ENCODE data around the gene GRIK1. TPM values are rescaled to one million over a fixed set of nuclear protein-coding genes. Genes with fewer than 3 reads are reported as not detected.

The GRIK1 gene
- total RNA-seq, 2 experiments from 2014 or later = not detected

GRCh38 chr21:29775462-29775861 lies 164.3 kb downstream of the GRIK1 start:
- no peak overlapping the region for H3K4me3 Mint-ChIP-seq
- ChIA-PET CTCF (no interaction called here), POLR2A (no interaction called here)
- no peaks in the 10 kb centered on the region for H3K27me3 Mint-ChIP-seq
- H3K36me3 Mint-ChIP-seq (ENCODE audit: low read depth) = no peaks in the 10 kb centered on the region
- H3K27ac Mint-ChIP-seq = no peak overlapping the region
- DNase-seq = no peak
- no peaks in the 10 kb centered on the region for H3K9me3 Mint-ChIP-seq
- no peaks in the 10 kb centered on the region for H3K4me1 Mint-ChIP-seq

- DNase-seq = no peak
- Mint-ChIP-seq H3K4me3 (no peak overlapping the region), H3K36me3 (ENCODE audit: low read depth) (no peaks in the 10 kb centered on the region), H3K27me3 (no peaks in the 10 kb centered on the region), H3K9me3 (no peaks in the 10 kb centered on the region), H3K27ac (no peak overlapping the region), H3K4me1 (no peaks in the 10 kb centered on the region)
- CTCF ChIA-PET = no interaction called here
- POLR2A ChIA-PET = no interaction called here
These were observed 168.2 kb downstream of the GRIK1 start for GRCh38 chr21:29771491-29772066.

GRCh38 chr21:29763674-29764073 lies 176.1 kb downstream of the GRIK1 start:
- H3K4me3 Mint-ChIP-seq = no peak overlapping the region
- ChIA-PET CTCF (no interaction called here), POLR2A (no interaction called here)

GRCh38 chr21:29762570-29763082 lies 177.2 kb downstream of the GRIK1 start:
- H3K27ac Mint-ChIP-seq = no peak overlapping the region
- CTCF ChIA-PET = no interaction called here
- H3K4me1 Mint-ChIP-seq = no peaks in the 10 kb centered on the region
- no peaks in the 10 kb centered on the region for H3K27me3 Mint-ChIP-seq
- no peaks in the 10 kb centered on the region for H3K36me3 Mint-ChIP-seq (ENCODE audit: low read depth)
- POLR2A ChIA-PET = no interaction called here
- no peak overlapping the region for H3K4me3 Mint-ChIP-seq
- H3K9me3 Mint-ChIP-seq = no peaks in the 10 kb centered on the region
- no peak for DNase-seq

More at GRCh38 chr21:29763674-29764073, 176.1 kb downstream of the GRIK1 start:
- no peaks in the 10 kb centered on the region for H3K9me3 Mint-ChIP-seq
- no peaks in the 10 kb centered on the region for H3K4me1 Mint-ChIP-seq
- DNase-seq = no peak
- no peaks in the 10 kb centered on the region for H3K36me3 Mint-ChIP-seq (ENCODE audit: low read depth)
- H3K27ac Mint-ChIP-seq = no peak overlapping the region
- no peaks in the 10 kb centered on the region for H3K27me3 Mint-ChIP-seq

GRCh38 chr21:29753216-29753615 lies 186.6 kb downstream of the GRIK1 start:
- no peaks in the 10 kb centered on the region for H3K4me1 Mint-ChIP-seq

GRCh38 chr21:29751473-29752185 lies 188.2 kb downstream of the GRIK1 start:
- Mint-ChIP-seq H3K27me3 (no peaks in the 10 kb centered on the region), H3K36me3 (ENCODE audit: low read depth) (no peaks in the 10 kb centered on the region), H3K4me3 (no peak overlapping the region), H3K27ac (no peak overlapping the region), H3K4me1 (no peaks in the 10 kb centered on the region), H3K9me3 (peaks cover 3% of the 10 kb centered on the region)
- POLR2A ChIA-PET = no interaction called here
- DNase-seq = no peak
- CTCF ChIA-PET = no interaction called here

More at GRCh38 chr21:29753216-29753615, 186.6 kb downstream of the GRIK1 start:
- DNase-seq = no peak
- ChIA-PET CTCF (no interaction called here), POLR2A (no interaction called here)
- no peaks in the 10 kb centered on the region for H3K36me3 Mint-ChIP-seq (ENCODE audit: low read depth)
- H3K27ac Mint-ChIP-seq = no peak overlapping the region
- H3K27me3 Mint-ChIP-seq = no peaks in the 10 kb centered on the region
- H3K9me3 Mint-ChIP-seq = peaks cover 3% of the 10 kb centered on the region
- no peak overlapping the region for H3K4me3 Mint-ChIP-seq

GRCh38 chr21:29749957-29750356 lies 189.8 kb downstream of the GRIK1 start:
- no peaks in the 10 kb centered on the region for H3K36me3 Mint-ChIP-seq (ENCODE audit: low read depth)
- CTCF ChIA-PET = no interaction called here

GRCh38 chr21:29749223-29749622 lies 190.6 kb downstream of the GRIK1 start:
- H3K9me3 Mint-ChIP-seq = no peaks in the 10 kb centered on the region
- no peak for DNase-seq
- H3K27me3 Mint-ChIP-seq = no peaks in the 10 kb centered on the region
- CTCF ChIA-PET = no interaction called here
- H3K27ac Mint-ChIP-seq = no peak overlapping the region
- H3K36me3 Mint-ChIP-seq (ENCODE audit: low read depth) = no peaks in the 10 kb centered on the region
- POLR2A ChIA-PET = no interaction called here
- H3K4me3 Mint-ChIP-seq = no peak overlapping the region
- H3K4me1 Mint-ChIP-seq = no peaks in the 10 kb centered on the region

More at GRCh38 chr21:29749957-29750356, 189.8 kb downstream of the GRIK1 start:
- Mint-ChIP-seq H3K4me1 (no peaks in the 10 kb centered on the region), H3K9me3 (no peaks in the 10 kb centered on the region), H3K27ac (no peak overlapping the region), H3K27me3 (no peaks in the 10 kb centered on the region), H3K4me3 (no peak overlapping the region)
- POLR2A ChIA-PET = no interaction called here
- DNase-seq = no peak

- Mint-ChIP-seq H3K27me3 (no peaks in the 10 kb centered on the region), H3K4me3 (no peak overlapping the region), H3K9me3 (no peaks in the 10 kb centered on the region), H3K36me3 (ENCODE audit: low read depth) (no peaks in the 10 kb centered on the region), H3K4me1 (no peaks in the 10 kb centered on the region), H3K27ac (no peak overlapping the region)
- POLR2A ChIA-PET = no interaction called here
- DNase-seq = no peak
- CTCF ChIA-PET = no interaction called here
These were observed 191.2 kb downstream of the GRIK1 start for GRCh38 chr21:29748391-29749167.

GRCh38 chr21:29741761-29742160 lies 198.0 kb downstream of the GRIK1 start:
- ChIA-PET CTCF (no interaction called here), POLR2A (no interaction called here)
- H3K27ac Mint-ChIP-seq = no peak overlapping the region
- H3K27me3 Mint-ChIP-seq = no peaks in the 10 kb centered on the region
- no peak overlapping the region for H3K4me3 Mint-ChIP-seq
- DNase-seq = no peak
- no peaks in the 10 kb centered on the region for H3K4me1 Mint-ChIP-seq
- no peaks in the 10 kb centered on the region for H3K36me3 Mint-ChIP-seq (ENCODE audit: low read depth)
- H3K9me3 Mint-ChIP-seq = no peaks in the 10 kb centered on the region

GRCh38 chr21:29739176-29739575 lies 200.6 kb downstream of the GRIK1 start:
- Mint-ChIP-seq H3K27me3 (no peaks in the 10 kb centered on the region), H3K36me3 (ENCODE audit: low read depth) (no peaks in the 10 kb centered on the region), H3K27ac (no peak overlapping the region), H3K9me3 (no peaks in the 10 kb centered on the region), H3K4me1 (no peaks in the 10 kb centered on the region), H3K4me3 (no peak overlapping the region)
- POLR2A ChIA-PET = no interaction called here
- CTCF ChIA-PET = no interaction called here
- DNase-seq = no peak

- Mint-ChIP-seq H3K9me3 (no peaks in the 10 kb centered on the region), H3K36me3 (ENCODE audit: low read depth) (no peaks in the 10 kb centered on the region), H3K4me1 (no peaks in the 10 kb centered on the region), H3K27ac (no peak overlapping the region), H3K27me3 (no peaks in the 10 kb centered on the region), H3K4me3 (no peak overlapping the region)
- CTCF ChIA-PET = no interaction called here
- no peak for DNase-seq
- POLR2A ChIA-PET = no interaction called here
These were observed 201.1 kb downstream of the GRIK1 start for GRCh38 chr21:29738730-29739129.

GRCh38 chr21:29737186-29737585 lies 202.6 kb downstream of the GRIK1 start:
- Mint-ChIP-seq H3K4me1 (no peaks in the 10 kb centered on the region), H3K36me3 (ENCODE audit: low read depth) (no peaks in the 10 kb centered on the region), H3K4me3 (no peak overlapping the region), H3K27ac (no peak overlapping the region), H3K9me3 (no peaks in the 10 kb centered on the region), H3K27me3 (no peaks in the 10 kb centered on the region)
- ChIA-PET CTCF (no interaction called here), POLR2A (no interaction called here)
- no peak for DNase-seq

Data from activated CD4-positive, alpha-beta memory T cell treated with anti-CD3 and anti-CD28 coated beads, Interleukin-2, amount 10 ng/mL, durations not matched to agents 7 days and 5 days (primary cell).